Neural progenitor cell (in vitro differentiated cells): ENCODE results near the gene TSGA10IP.

Experiments used
- CTCF ChIP-seq: fragments of 200-600 bp; sonication (generic); IDR thresholded peaks from 2 replicates; pipeline ENCODE4 v1.5.1; 2017; ENCODE audit warnings: antibody characterized with exemption, mild to moderate bottlenecking
- EZH2 ChIP-seq: fragments of 200-600 bp; sonication (generic); IDR thresholded peaks from 2 replicates; pipeline ENCODE4 v1.6.1; 2017; ENCODE audit warnings: antibody characterized with exemption, mild to moderate bottlenecking, moderate library complexity
- EZH2phosphoT487 ChIP-seq: fragments of 200-600 bp; sonication (generic); IDR thresholded peaks from 2 replicates; pipeline ENCODE4 v1.6.1; 2017; ENCODE audit warnings: antibody characterized with exemption

GRCh38 chr11:65916391-65916790, 28.9 kb upstream of the TSGA10IP start:
- TF ChIP-seq CTCF, result no peak
- TF ChIP-seq EZH2, result no peak
- no peak for TF ChIP-seq EZH2phosphoT487
